Measurements from ENCODE around the gene POTEB3.
"Not testable (repeated sequence)": the region's sequence is repeated elsewhere in the genome, so short reads cannot be mapped to it uniquely, and the experiment has no call there.

The POTEB3 gene

DNA sequence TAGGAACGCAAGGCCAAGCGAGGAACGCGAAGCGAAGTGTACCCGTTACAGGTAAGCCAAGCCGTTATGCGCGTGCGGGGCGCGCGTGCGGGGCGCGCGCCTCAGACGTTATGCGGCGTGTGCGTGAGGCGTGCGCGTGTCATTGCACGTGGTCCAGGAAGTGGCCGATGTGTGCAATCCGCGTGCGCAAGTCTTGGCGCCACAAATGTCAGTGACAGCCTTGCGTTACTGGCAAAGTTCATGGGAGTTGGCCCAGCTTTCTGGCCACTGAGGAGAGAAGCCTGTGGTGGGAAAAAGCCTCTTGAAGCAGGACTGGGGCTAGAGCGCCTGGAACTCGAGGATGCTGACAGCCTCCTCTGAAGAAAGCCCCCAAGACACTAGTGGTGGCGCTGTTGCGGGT lies at the start of gene POTEB3:
TSS of gene POTEB3 (minus strand) at position 101 of the 400 bp plus-strand sequence. CDS start 488 bp downstream, outside the sequence.
- not testable (repeated sequence) for DNase-seq

DNA sequence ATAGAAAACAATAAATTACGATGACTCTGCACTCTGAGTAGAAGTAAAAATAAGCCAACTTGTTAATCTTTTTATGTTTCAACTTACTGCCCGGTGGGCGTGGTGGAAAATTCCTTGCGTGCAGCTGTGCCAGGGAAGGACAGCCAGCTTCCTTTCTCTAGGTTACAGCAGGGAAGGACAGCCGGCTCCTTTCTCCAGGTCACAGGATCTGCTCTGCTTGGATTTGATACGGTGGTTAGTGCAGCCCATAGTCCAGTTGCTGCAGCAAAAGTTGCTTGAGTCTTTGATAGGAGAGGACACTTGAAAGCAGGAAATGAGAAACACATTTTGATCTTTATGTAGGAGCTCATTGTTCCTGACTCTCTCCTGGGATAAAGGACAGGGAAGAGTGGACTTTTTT lies 13.4 kb upstream of the POTEB3 start:
- not testable (repeated sequence) for DNase-seq

DNA sequence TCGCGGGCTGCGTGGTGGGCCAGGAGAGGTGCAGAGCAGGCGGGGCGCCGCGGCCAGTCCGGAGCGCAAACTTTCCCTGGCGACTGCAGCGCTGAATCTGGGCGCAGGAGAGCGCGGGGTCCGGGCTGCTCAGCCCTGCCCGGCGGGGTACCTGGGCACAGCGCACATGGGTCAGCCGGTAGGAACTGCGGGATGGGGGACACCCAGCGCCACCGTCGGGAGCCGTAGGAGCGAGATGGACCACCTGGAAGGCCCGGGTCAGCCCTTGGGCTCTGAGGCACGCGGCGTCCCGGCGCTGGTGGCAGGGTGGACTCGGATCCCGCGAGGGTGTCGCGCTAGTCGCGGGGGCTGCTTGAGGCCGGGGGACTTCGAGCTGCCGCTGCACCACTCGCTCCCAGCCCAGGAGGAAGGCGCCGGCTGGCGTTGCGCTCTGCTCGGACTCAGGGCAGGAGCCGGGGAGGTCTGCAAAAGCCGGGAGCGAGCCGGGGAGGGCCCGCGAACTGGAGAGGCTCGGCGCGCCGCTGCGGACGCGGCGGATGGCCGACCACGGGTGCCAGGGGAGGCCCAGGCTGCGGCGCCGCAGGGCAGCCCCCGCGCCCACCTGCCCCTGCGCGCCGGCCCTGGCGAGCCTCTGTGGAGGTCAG lies 11.7 kb upstream of the POTEB3 start:
- not testable (repeated sequence) for DNase-seq

DNA sequence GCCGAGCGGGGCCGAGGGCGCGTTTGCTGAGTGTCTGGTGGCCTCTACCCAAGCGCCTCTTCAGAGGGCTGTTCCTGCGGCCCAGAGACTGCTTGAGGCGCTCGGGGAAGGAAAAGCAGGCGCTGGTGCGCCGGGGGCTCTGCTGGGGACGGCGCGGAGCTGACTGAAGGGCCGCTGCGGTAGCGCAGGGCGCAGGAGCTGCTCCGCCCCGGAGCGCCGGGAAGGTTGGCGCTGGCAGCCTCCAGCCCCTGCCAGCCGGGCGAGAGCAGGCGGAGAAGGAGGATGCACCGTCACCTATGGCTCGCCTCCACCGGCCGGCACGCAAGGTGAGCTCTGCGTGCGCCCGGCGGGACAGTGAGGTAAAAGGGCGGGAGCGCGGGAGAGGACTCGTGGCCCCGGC lies 11.2 kb upstream of the POTEB3 start:
- not testable (repeated sequence) for DNase-seq

DNA sequence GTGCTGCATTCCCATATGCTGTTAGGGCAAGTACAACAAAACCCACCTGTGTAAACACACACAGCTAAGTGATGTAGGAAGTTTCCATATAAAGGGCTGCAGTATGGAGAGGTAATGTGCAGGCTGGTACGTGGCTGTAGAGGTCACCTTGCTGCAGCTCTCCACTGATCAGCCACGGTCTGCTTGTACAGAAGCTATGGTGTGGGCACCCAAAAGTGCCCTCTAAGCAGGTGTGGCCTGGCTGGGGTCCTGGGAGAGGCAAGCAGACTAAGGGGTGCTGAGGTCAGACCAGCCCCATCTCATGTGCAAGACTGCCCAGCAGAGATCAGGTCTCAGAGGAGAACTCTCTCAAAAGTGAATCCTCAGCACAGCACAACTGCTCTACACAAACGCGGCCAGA lies 32.9 kb downstream of the POTEB3 start:
- DNase-seq, result not testable (repeated sequence)

DNA sequence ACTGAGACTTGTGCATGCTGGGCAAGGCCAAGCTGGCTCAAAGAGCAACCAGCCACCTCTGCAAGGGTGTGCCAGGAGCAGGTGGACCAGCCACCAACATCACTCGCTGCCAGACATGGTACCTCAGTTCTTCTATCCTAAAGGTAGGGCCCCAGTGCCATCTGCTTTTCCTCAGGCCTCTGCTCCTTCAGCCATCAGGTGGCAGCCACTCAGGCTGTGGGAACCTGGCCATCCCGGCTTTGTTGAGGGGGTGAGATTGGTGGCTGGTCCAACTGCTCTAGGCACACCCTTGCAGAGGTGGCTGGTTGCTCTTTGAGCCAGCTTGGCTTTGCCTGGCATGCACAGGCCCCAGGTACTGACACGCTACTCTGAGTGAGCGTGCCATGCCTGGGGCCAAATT lies 38.8 kb downstream of the POTEB3 start:
- not testable (repeated sequence) for DNase-seq

DNA sequence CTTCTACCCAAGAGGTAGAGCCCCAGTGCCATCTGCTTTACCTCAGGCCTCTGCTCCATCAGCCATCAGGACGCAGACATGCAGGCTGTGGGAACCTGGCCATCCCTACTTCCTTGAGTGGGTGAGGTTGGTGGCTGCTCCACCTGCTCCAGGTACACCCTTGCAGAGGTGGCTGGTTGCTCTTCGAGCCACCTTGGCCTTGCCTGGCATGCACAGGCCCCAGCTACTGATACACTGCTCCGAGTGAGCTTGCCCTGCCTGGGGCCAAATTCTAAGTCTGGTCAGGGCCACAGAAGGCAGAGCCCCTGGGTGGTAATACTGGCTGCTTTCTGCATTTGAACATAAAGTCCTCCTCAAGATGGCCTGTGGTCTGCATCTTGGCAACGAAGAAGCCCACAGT lies 41.2 kb downstream of the POTEB3 start:
- DNase-seq, result not testable (repeated sequence)

DNA sequence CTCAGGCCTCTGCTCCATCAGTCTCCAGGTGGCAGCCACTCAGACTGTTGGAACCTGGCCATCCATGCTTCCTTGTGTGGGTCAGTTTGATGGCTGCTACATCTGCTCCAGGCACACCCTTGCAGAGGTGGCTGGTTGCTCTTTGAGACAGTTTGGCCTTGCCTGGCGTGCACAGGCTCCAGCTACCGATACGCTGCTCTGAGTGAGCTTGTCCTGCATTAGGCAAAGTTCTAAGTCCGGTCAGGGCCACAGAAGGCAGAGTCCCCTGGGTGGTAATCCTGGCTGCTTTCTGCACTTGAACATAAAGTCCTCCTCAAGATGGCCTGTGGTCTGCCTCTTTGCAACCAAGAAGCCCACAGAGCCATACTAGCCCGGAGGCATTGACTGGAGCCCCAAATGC lies 41.8 kb downstream of the POTEB3 start:
- DNase-seq, result not testable (repeated sequence)

DNA sequence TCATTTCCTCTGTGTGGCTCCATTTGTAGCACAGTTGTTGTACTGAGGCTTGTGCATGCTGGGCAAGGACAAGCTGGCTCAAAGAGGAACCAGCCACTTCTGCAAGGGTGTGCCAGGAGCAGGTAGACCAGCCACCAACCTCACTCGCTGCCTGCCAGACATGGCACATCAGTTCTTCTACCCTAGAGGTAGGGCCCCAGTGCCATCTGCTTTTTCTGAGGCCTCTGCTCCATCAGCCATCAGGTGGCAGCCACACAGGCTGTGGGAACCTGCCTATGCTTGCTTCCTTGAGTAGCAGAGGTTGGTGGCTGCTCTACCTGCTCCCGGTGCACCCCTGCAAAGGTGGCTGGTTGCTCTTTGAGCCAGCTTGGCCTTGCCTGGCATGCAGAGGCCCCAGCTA lies 42.6 kb downstream of the POTEB3 start:
- DNase-seq, result not testable (repeated sequence)

DNA sequence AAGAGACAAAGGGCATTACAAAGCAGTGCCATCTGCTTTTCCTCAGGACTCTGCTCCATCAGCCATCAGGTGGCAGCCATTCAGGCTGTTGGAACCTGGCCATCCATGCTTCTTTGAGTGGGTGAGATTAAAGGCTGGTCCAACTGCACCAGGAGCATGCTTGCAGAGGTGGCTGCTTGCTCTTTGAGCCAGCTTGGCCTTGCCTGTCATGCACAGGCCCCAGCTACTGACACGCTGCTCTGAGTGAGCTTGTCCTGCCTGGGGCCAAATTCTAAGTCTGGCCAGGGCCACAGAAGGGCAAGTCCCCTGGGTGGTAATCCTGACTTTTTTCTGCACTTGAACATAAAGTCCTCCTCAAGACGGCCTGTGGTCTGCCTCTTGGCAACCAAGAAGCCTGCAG lies 43.1 kb downstream of the POTEB3 start:
- DNase-seq, result not testable (repeated sequence)

DNA sequence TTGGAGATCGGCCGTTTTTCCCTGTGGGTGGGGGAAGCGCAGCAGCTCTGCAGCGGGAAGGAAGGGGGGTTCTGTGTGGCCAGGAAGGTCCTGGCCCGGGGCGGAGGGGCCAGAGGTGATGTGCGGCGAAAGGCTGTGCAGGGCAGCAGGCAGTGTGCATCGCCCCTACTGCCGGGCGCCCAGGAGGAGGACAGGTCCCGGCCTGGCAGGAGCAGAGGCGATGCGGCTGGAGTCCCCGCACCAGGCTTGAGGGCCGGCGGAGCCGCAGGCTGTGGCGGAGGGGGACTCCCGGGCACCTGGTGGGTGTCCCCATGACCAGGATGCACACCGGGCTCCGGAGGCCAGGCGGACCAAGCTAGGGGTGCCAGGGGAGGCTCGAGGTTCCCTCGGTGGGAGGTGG lies 54.3 kb downstream of the POTEB3 start:
- not testable (repeated sequence) for DNase-seq

DNA sequence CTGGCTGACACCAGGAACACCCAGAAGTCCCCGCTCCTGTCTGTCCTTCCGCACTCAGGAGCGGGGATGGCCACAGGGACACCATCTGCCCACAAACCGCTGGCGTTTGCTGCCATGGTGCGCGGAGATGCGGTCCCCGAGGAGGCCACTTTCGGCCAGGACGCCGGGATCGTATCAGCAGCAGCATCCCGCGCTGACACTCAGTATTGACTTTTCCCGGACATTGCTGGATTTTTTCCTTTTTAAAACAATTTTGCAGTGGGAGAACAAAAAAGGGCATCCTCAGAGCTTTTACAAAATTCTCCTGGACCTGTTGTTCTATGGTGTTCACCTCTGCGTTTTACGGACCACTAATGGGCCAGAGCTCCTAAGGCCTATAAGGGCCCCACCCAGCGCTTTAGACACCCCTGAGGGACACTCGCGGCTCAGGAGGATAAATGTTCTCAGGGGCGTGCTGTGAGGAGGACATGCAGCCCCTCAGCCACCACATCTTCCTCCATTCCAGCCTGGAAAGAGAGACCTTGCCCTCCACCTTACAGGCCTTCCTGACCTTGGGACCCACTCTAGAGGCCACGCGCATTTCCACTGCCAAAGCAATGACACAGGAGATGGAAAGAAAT lies 56.3 kb downstream of the POTEB3 start:
- not testable (repeated sequence) for DNase-seq

DNA sequence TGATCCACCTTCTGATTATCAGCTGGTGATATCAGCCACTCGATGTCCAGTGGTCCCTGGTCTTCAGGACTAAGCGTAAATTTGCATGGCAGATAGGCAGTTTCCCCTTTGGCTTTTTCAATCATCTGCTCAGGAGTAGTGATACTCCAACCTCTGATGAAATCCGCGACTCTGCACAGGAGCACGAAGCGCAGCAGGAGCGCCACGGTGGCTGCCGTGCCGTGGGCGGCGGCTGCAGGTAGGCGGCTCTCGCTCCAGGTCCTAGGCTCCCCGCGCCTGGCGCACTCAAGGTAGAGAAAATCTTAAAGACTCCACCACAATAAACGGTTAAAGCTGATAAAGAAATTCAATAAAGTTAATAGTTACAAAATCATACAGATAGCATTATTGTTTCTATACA lies 66.6 kb downstream of the POTEB3 start:
- DNase-seq, result not testable (repeated sequence)

DNA sequence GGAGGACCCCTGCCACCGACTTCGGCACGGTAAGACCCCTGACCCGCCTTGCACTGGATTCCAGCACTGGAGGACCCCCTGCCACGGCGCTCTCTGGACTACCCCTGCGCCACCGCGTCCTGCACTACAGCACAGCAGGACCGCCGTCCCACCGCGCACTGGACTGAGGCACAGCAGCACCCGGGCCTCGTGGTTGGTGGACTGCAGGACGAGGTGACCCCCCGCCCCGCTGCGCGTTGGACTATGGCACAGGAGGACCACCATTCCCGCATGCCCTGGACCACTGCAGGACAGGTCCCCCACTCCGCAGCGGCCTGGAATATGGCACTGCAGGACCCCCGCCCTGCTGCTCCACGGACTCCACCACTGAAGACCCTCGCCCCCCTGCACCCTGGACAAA lies 71.1 kb downstream of the POTEB3 start:
- DNase-seq, result not testable (repeated sequence)

DNA sequence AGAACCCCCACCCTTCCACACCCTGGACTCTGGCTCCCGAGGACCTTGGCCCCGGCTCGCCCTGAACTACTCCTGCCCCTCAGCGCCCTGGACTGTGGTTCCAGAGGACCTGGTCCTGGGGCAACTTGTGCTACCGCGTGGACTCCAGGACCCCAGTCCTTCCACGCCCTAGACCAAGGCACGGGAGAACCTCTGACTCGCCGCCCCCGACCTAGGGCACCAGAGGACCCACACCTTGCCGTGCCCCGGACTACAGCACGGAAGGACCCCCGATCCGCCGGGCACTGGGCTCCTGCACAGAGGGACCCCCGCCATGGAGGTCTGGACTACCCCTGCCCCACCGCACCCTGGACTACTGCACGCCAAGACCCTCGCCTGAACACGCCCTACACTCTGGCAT lies 71.7 kb downstream of the POTEB3 start:
- DNase-seq, result not testable (repeated sequence)
